Neutrophil (primary cell): ENCODE results near the gene MT1X.

Experiments used
- H3K27ac ChIP-seq: fragments of 200-600 bp; sonication (generic); 2 replicates; pipeline ENCODE4 v1.5.1; 2016; ENCODE audit warnings: mild to moderate bottlenecking, moderate library complexity
- H3K27me3 ChIP-seq: fragments of 200-600 bp; sonication (generic); 2 replicates; pipeline ENCODE4 v1.6.0; 2016; ENCODE audit warnings: mild to moderate bottlenecking
- H3K36me3 ChIP-seq: fragments of 200-600 bp; sonication (generic); 2 replicates; pipeline ENCODE4 v1.5.1; 2017
- H3K4me1 ChIP-seq, 2 experiments: fragments of 200-600 bp in 1 of 2; sonication (generic) in 1 of 2; 1 replicate in 1 of 2; 2 replicates in 1 of 2; pipeline versions ENCODE4 v1.5.1 to v1.6.1; 2013 to 2016; ENCODE audit warnings: low read depth in 1 of 2, low read length in 1 of 2, mild to moderate bottlenecking in 1 of 2, moderate library complexity in 1 of 2; ENCODE audit not compliant: control insufficient read depth in 1 of 2, insufficient read depth in 1 of 2
- H3K4me3 ChIP-seq, 2 experiments: fragments of 200-600 bp in 1 of 2; sonication (generic) in 1 of 2; 1 replicate in 1 of 2; 2 replicates in 1 of 2; pipeline ENCODE4 v1.5.1; 2013 to 2016; ENCODE audit warnings: low read depth in 1 of 2, low read length in 1 of 2, mild to moderate bottlenecking in 1 of 2, moderate library complexity in 1 of 2
- H3K9me3 ChIP-seq: fragments of 200-600 bp; sonication (generic); 2 replicates; pipeline ENCODE4 v1.5.1; 2016
- CTCF ChIP-seq: fragments of 200-600 bp; sonication (generic); IDR thresholded peaks from 2 replicates; pipeline ENCODE4 v1.5.1; 2016; ENCODE audit warnings: antibody characterized with exemption

Gene MT1X

GRCh38 chr16:56686758-56687157 is 4.5 kb downstream of the MT1X start:
- Histone ChIP-seq H3K9me3 (no peaks in the 10 kb centered on the region), H3K36me3 (no peaks in the 10 kb centered on the region), H3K27me3 (peaks cover 26% of the 10 kb centered on the region), H3K4me3 (no peak overlapping the region), H3K4me1 (peaks cover 10 to 13% of the 10 kb centered on the region in 2 experiments), H3K27ac (no peak overlapping the region)
- TF ChIP-seq CTCF: no peak

GRCh38 chr16:56688762-56689161 is 6.5 kb downstream of the MT1X start:
- H3K27ac ChIP-seq: no peak overlapping the region
- no peaks in the 10 kb centered on the region for H3K36me3 ChIP-seq
- H3K27me3 ChIP-seq: peaks cover 8% of the 10 kb centered on the region
- H3K4me1 ChIP-seq: no peaks in the 10 kb centered on the region
- no peak overlapping the region for H3K4me3 ChIP-seq
- no peaks in the 10 kb centered on the region for H3K9me3 ChIP-seq
- no peak for TF ChIP-seq CTCF

- TF ChIP-seq CTCF: no peak
- Histone ChIP-seq H3K36me3 (no peaks in the 10 kb centered on the region), H3K4me3 (no peak overlapping the region), H3K27ac (no peak overlapping the region), H3K4me1 (no peaks in the 10 kb centered on the region), H3K9me3 (no peaks in the 10 kb centered on the region), H3K27me3 (peaks cover 7% of the 10 kb centered on the region)
Measured at GRCh38 chr16:56689171-56689570, 6.9 kb downstream of the MT1X start.

GRCh38 chr16:56690420-56691122 is 8.3 kb downstream of the MT1X start:
- no peak for TF ChIP-seq CTCF
- Histone ChIP-seq H3K4me1 (no peaks in the 10 kb centered on the region), H3K36me3 (no peaks in the 10 kb centered on the region), H3K4me3 (no peak overlapping the region), H3K27ac (no peak overlapping the region), H3K27me3 (no peaks in the 10 kb centered on the region), H3K9me3 (no peaks in the 10 kb centered on the region)

GRCh38 chr16:56691885-56692284 is 9.6 kb downstream of the MT1X start:
- H3K9me3 ChIP-seq: no peaks in the 10 kb centered on the region
- no peaks in the 10 kb centered on the region for H3K27me3 ChIP-seq
- no peak for TF ChIP-seq CTCF
- H3K27ac ChIP-seq: no peak overlapping the region
- no peak overlapping the region for H3K4me3 ChIP-seq
- H3K36me3 ChIP-seq: no peaks in the 10 kb centered on the region
- no peaks in the 10 kb centered on the region for H3K4me1 ChIP-seq
